ENCODE data around the gene WNT3.

DNA sequence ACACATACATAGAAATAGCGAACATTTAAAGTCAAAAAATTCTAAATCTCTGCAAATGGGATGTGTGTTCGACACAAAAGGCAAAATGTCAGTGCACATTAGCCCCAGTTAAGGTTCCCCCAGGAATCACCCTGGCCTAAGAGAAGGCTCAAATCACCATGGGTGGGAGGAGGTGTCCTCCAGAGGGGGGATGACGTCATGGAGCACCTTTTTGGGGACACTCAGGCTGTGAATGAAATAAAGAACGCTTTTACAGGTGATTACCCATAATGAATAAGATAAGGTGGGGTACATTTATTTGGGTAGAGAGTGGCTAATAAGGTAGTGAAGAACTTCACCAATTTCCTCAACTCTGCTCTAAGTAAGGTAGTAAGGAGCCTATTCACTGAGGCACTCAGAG lies 26.4 kb downstream of the WNT3 start:
- TF ChIP-seq RAD21 (IDR thresholded peaks at IDR 0.05; ENCODE audit: low read depth) (no peak), POLR2AphosphoS5 (IDR thresholded peaks at IDR 0.05; ENCODE audit: low read depth, low read length) (no peak), ZNF274 (IDR thresholded peaks at IDR 0.05; ENCODE audit: low read depth, low read length) (no peak)
- TF ChIP-seq, protein P1, sequence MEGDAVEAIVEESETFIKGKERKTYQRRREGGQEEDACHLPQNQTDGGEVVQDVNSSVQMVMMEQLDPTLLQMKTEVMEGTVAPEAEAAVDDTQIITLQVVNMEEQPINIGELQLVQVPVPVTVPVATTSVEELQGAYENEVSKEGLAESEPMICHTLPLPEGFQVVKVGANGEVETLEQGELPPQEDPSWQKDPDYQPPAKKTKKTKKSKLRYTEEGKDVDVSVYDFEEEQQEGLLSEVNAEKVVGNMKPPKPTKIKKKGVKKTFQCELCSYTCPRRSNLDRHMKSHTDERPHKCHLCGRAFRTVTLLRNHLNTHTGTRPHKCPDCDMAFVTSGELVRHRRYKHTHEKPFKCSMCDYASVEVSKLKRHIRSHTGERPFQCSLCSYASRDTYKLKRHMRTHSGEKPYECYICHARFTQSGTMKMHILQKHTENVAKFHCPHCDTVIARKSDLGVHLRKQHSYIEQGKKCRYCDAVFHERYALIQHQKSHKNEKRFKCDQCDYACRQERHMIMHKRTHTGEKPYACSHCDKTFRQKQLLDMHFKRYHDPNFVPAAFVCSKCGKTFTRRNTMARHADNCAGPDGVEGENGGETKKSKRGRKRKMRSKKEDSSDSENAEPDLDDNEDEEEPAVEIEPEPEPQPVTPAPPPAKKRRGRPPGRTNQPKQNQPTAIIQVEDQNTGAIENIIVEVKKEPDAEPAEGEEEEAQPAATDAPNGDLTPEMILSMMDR (IDR thresholded peaks at IDR 0.05 in 2 of 3, conservative IDR thresholded peaks at IDR 0.05 in 1 of 3; ENCODE audit: borderline replicate concordance in 1 of 3, insufficient read depth in 1 of 3, low read depth in 2 of 3, low read length in 2 of 3), result no peak

Data from HCT116 (cell line).